Inflammatory macrophage treated with lipopolysaccharide for 4 hours (primary cell): Measurements from ENCODE around the gene ZNFX1.
"Not testable (repeated sequence)": the region's sequence is repeated elsewhere in the genome, so short reads cannot be mapped to it uniquely, and the experiment has no call there.

ENCODE experiments used
- DNase-seq: peaks from one replicate; pipeline ENCODE4 v3.0.0-alpha.2; 2020

The ZNFX1 gene

DNA sequence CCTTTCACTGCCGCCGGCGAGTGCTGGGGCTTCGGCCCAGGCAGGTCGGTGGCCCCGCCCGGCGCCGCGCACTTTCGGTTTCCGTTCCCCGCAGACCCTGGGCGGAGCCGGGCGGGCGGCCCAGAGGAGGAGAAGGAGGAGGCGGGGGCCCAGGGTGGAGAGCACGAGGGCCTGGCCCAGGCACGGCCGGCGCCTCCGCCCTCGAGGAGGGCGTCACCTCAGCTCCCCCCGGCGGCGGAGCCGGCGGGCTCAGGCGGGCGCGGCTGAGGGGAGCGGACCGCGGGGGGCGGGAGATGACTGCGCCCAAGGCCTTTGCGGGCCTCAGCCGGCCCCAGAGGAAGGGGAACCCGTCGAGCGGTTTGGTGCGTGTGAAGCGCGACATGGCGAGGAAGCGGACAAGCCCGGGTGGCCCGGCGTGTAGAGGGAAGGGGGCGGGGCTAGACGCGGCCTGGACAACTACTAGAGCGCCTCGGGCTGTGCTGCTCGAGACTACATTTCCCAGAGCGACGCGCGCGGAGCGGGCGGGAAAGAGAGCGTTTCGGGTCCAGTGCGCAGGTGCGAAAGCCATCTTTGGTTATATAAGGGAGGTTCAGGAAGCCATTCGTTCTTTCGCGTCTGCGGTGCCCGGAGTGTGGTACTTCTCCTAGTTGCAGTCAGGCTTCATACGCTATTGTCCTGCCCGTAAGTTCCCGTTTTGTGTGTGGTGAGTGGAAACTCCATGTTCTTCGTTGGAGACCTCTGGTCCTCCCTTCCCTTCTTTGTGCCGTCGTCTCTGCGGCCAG, at the start of gene ZNFX1:
Gene ZNFX1 (minus strand): TSS at position 22 of the 782 bp plus-strand sequence. CDS start 2,218 bp downstream, outside the sequence.
- peak; percentile 99 for DNase-seq

DNA sequence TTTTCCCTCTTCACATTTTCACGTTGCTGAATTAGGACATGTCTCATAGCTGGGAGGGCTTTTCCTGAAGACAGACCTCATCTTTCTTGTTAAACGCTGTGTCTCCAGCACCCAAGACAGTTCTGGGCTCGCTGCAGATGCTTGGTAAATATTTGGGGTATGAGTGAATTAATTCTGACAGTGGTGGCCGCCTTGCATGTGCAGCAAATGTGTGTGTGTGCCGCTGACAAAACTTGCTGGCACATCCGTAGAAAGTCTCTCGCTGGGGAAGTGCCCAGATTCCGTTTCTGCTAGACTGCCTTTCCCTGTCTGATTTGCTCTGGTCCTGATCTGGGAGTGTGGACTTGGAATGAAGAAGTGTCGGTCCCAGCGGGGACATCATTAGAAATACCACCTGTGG, 48.2 kb upstream of the ZNFX1 start:
- no peak for DNase-seq

DNA sequence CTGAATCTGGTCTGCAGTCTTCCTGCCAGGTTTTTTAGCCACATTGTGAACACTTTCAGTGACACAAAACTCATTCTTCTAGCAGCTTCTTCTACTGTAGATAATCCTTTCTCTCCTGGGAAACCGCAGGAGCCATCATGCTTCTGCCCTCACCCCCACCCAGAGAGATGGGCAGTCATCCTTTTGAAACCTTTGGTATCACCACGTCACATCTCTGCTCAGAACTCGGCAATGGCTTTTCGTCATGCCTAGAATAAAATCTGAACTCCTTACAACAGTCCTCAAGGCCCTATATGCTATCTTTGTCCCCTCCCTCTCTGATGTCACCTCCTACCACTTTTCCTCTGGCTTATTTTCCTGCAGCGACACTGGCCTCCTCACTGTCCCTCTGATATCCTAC, 46.4 kb upstream of the ZNFX1 start:
- no peak for DNase-seq

DNA sequence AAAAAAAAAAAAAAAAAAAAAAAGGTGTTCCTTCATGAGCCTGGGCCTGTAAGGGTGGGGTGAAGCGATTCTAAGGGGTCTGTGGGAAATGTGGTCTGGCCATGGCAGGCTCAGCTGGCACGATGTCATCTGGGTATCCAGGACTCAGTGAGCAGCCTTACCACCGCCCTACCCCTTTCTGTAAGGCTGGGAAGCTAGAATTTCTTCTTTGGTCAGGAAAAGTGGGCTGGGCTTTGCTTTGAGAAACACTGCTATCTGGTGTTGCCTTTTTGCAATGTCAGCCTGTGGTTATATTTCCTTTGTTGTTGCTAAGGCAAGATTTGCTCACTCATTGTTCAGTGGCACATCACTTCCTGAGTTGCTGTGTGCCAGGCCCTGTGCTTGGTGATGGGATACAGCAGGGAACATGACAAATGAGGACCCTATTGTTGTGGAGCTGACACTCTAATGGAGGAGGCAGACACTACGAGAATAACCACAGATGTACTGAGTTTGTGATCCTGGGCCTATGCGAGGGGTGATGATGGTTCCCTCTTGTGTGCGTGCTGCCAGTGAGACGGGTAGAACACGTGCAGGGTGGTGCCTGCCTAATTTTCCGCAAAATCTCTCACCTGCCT, 45.9 kb upstream of the ZNFX1 start:
- peak; percentile 74 for DNase-seq

DNA sequence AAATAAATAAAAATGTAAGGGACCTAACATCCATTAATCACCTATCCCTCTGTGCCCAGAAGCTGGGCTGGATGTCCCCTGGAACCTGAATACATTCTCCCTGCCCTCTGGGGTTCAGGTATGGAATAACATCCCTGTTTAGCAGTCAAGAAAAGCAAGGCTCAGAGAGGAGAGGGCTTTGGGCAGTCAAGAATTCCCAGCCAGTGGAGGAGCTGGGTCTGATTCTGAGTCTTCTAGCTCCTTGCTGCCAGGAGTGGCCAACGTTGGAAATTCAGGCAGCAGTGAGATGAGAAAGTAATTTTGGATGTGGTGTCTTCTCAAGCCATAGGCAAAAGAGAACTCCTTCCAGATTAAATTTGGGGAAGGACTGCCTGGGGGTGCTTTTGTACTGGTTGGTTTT, 42.6 kb upstream of the ZNFX1 start:
- peak; percentile 15 for DNase-seq

DNA sequence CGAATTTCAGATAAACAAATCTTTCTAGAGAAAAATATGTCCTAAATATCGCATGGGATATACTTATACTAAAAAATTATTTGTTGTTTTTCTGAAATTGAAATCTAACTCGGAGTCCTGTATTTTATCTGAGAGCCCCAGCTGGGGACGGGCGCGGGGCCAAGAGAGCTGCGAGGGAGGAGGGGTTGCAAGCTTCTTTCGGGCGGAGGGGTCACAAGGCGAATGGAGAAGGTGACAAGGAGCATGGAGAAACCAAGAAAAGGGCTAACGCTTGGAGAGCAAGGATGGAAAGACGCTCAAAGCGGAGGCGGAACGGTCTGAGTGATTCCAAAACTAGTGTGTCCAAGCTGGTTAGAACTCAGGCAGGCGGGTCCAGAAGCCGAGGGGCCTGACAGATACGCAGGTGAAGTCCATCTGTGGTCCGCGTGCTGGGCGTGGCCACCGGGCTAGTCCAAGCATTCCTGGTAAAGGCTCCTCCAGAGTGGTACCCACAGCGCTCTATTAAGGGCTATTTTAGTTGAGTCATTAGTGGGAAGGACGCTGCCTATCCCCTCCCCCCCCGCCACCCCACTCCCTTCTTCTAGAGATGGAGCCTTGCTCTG, 41.5 kb upstream of the ZNFX1 start:
- DNase-seq = no peak

DNA sequence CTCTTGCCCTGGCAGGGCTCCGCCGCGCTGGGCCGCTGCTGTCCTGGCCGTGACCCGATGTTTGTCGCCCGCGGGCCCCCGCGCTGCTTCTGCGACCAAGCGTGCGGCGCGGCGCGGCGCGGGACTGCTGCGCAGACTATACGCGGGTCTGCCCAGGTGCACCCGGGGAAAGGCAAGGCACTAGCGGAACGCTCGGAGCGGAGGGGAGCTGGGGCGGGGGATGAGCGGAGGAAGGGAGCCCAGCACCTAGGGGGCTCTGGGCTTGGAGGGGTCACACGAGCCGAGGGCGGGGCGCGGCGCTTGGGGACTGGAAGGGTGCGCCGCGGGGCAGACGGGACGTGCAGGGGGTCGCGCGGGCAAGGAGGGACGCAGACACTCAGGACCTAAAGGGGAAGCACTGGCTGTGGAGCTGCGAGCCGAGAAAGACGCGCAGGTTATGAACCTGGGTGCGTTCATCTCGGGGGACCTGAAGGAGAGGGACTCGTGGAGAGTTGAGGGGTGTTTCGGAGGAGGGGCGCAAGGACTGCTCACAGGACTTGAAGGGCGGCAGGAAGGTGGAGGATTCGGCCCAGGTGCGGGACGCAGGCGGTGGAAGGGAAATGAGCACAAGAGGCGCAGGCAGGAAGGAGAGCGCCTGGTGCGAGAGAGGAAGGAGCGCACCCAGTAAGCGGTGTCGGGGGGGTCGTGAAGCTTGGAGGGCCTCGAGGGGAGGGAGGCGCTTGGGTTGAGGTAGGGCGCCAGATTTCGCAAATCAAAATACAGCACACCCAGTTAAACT, 40.8 kb upstream of the ZNFX1 start:
- DNase-seq = no peak

DNA sequence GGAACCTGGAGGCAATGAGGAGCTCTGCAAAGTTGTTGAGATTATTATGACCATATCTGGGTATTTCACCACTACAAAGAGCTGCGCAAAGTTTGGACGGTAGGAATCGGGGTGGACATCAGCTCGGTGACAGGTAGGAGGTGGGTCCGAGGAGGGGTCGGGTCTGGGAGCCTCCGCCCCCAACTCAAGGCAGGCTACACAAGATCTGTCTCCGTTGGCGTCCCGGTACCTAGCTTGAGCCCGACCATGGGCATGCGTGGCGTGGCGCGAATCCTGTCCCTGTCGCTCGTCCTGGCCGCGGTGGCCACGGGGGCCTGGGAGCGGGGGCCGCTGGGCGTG, 40.2 kb upstream of the ZNFX1 start:
- no peak for DNase-seq

DNA sequence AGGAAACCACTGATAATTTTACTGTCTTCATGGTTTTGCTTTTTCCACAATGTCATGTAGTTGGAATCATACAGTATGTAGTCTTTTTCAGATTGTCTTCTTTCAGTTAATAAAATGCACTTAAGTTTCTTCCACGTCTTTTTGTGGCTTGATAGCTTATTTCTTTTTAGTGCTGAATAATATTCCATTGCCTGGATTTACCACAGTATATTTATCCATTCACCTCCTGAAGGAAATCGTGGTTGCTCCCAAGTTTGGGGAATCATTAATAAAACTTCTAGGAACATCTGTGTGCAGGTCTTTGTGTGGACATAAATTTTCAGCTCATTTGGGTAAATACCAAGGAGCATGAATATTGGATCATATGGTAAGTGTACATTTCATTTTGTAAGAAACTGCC, 38.8 kb upstream of the ZNFX1 start:
- DNase-seq = no peak

DNA sequence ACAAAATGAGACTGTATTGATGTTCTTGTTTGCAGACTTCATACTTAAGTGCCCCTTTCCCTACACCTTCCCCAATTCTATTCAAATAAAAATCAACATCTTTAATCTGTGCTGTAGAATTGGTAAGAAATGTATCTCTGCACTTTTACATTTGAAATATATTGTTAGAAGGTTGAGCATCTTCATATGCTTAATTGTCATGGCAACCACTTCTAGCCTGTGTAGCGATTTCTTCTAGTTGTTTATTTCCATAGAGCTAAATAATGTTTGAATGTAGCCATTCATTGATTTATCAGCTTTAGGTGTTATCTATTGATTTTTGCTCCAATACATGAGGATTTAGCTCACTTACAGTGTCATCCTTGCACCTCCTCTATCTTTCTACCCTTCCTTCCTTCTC, 37.7 kb upstream of the ZNFX1 start:
- DNase-seq = no peak

DNA sequence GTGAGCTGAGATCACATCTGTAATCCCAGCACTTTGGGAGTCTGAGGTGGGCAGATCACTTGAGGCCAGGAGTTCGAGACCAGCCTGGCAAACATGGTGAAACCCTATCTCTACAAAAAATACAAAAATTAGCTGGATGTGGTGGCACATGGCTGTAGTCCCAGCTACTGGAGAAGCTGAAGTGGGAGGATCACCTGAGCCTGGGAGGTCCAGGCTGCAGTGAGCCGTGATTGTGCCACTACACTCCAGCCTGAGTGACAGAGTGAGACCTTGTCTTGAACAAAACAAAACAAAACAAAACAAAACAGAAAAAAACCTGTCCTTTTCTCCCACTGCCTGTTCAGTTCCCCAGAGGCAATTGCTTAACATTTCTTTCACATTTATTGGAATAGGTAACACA, 36.2 kb upstream of the ZNFX1 start:
- not testable (repeated sequence) for DNase-seq

DNA sequence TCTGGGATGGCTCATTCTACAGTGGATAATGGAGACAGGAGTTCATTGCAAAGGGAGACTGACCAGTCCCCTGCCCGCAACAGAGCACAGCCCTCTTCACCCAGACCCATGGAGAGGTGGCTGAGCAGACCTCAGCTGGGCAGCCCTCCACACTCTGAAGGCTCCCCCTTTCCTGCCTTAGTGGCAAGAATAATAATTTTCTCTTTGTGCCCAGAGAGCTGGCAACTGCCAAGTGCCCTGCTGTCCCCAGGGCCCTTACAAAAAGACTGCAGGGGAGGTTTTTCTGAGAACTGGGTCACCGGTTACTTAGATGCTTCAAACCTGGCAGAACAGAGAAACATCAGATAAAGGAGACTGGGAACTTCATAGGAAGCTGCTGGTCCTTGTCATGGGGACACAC, 35.4 kb upstream of the ZNFX1 start:
- no peak for DNase-seq

DNA sequence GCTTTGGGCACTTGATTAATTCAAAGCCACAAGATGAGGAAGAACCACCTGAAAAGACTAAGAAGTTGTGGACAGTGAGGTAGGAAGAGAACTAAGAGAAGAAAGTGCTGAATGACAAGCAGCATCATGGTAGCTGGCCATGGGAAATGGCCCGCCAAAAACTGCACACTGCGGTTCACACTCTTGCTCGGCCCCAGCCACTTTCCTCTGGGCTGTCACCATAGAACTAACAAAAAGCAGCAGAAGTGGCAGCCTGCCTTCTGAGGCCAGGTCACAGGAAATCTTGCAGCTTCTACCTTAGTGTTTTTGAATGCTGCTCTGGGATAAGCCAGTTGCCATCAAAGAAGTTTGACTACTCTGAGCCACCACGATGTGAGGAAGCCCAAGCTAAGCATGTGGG, 34.8 kb upstream of the ZNFX1 start:
- no peak for DNase-seq

DNA sequence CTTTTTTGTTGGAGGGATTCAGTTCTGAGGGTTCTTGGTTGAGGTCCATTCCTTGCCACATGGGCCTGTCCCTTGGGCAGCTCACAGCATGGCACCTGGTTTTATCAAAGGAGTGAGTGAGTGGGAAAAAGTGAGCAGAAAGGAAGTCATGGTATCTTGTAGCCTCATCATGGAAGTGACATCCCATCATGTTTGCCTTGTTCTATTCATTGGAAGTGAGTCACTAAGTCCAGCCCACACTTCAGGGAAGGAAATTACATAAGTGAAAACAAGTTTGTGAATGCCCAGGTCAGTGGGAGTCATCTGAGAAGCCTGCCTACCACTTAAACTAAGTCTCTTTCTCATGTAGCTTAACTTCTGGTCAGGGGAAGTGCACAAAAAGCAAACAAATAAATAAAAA, 32.8 kb upstream of the ZNFX1 start:
- DNase-seq = peak; percentile 73

DNA sequence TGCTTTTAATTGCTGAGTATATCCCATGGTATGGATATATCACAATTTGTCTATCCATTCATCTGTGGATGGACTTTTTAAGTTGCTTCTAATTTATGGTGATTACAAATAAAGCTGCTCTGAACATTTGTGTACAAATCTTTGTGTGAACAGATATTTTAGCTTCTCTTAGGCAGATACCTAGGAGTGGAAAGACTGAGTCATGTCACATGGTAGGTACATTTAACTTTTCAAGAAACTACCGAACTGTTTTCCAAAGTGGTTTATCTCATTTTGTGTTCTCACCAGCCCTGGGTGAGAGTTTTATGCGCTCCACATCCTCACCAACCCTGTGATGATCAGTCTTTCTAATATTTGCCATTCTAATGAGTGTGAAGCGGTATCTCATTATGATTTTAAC, 31.0 kb upstream of the ZNFX1 start:
- DNase-seq = no peak

DNA sequence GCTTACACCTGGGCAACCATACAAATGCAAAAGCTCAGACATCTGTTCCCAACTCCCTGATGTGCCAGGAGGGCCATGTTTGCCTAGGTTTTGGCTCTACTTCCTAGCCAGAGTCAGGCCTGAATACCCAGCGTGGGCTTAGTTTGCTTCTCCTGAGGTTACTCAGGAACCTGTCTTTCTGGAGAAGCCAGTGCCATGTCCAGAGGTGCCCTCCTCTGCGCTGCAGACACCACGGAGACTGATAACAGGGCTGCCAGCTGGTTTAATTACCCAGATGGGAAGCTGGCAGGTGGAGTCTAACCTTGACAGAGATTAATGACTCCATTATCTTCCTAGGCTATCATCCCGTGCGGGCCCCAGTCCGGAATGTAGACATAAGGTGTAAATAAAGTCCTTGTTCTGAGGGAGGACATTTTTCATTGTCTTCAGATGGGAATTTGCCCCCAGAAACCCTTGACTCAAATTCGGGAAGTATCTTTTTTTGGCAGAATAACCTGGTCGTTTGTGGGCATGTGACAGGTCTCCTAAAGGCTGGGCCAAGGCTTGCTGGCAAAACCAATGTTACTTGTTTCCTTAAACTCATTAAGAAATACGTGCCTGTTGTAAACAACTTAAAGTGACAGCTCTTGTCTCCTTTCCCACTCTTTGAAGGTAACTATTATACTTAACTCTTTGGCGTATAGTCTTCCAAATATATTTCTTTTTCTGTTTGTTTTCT, 29.2 kb upstream of the ZNFX1 start:
- DNase-seq = no peak

DNA sequence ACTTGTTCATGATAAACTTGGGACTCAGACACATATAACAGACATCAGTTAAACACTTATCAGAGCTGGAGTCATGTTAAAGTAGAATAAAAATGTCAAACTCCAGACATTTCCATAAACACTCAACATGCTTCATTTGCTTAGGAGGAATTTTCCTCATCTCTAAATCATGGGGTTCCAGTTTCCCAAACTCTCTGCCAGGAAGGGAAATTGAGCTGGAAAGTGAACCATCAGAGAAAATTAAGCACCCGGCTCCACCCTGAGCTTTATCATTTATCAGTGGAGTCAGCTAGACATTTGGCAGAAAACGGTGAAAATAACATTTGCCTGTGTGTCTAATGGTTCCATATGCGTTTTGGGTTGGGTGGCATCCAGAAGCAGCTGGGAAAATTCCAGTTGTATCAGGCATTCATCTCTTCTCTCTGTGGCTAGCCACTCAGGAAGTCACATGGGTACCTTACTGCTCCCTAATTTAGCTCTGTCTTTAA, 25.3 kb upstream of the ZNFX1 start:
- no peak for DNase-seq

DNA sequence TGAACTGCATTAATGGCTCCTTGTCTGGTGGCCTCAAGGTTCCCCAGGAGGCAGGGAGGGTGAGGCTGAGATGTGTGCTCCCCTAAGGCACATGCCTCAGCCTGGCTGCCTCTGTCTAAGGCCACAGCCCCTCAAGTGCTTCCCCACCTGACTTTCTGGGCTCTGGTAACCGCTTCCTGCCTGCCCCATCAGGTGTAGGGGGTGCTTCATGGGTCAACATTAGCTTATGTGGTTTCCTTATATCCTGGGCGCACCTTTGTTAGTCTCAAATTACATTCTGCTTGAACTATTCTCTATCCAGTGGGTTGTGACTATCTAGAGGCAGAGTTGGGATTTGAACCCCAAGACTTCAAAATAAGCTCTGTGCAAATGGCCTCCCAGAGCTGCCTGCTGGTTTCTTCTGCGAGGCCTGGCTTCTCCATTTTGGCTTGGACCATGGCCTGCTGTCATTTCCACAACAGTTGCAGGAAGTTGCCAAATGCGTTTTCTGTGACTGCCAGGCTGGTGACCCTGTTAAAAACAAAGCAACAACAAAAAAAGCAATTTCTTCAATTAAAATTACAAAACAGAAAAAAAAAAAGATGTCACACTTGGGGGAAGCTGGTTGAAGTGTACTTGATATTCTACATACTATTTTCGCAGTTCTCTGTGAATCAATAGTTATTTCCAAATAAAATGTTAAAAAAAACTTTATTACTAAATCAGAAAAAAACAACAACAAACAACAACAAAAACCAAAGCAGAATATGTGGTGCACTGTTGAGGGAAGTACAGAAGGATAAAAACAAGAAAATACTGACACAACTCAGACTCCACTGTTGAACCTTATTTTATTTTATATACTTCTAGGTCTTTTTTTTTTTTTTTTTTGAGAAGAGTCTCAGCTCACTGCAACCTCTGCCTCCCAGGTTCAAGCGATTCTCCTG, 20.0 kb upstream of the ZNFX1 start:
- peak; percentile 78 for DNase-seq

DNA sequence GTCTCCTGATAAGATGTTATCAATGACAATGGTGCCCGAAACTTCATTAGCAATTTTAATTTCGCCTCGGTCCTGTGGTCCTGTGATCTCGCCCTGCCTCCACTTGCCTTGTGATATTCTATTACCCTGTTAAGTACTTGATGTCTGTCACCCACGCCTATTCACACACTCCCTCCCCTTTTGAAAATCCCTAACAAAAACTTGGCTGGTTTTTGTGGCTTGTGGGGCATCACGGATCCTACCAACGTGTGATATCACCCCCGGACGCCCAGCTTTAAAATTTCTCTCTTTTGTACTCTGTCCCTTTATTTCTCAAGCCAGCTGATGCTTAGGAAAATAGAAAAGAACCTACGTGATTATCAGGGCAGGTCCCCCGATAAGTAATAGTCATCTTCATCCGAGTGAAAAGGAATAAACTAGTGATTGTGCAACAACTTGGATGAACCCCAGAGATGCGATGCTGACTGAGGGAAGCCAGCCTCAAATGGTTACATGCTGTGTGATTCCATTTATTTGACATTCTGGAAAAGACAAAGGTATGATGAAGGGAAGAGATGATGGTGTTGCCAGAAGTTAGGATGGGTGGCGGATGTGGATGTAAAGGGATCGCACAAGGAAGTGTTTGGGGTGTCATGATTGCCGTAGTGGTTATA, 16.3 kb upstream of the ZNFX1 start:
- DNase-seq = not testable (repeated sequence)

DNA sequence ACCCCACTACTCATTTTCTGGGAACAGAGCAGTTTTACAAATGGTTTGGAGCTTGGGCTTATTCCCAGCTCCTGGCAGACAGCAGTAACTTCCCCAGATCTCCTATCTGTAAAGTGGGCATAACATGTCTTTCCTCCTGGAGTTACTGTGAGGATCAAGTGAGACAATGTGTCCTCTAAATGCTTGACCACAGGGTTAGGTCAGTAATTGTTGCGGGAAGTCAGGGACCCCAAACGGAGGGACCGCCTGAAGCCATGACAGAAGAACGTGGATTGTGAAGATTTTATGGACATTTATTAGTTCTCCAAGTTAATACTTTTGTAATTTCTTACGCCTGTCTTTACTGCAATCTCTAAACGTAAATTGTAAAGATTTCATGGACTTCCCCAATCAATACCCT, 15.3 kb upstream of the ZNFX1 start:
- no peak for DNase-seq

DNA sequence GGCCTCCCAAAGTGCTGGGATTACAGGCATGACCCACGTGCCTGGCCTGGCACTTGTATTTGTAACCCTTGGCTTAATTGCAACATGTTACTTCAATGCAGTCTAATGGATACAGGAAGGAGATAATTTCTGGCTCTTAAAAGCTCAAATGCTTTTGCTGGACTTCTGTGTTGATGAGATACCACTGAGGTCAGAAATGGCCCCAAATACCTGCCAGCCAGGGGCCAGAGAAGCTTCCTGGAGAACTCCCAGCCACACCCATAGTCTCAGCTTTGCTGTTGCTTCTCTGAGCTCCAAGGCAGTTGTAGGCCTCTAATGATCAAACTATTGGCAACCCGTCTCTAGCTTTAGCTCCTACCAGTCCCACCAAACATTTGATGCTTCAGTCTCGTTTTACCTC, 14.2 kb upstream of the ZNFX1 start:
- no peak for DNase-seq
